Stimulated activated CD4-positive, alpha-beta T cell treated with anti-CD3 and anti-CD28 coated beads, Interleukin-12 subunit alpha, Interleukin-12 subunit beta, amount 100 ng/mL, for 4 hours (primary cell): ENCODE data around the gene GALNT17.
"Not testable (repeated sequence)": the region's sequence is repeated elsewhere in the genome, so short reads cannot be mapped to it uniquely, and the experiment has no call there.

Experiments used
- DNase-seq: peaks from one replicate; pipeline ENCODE4 v3.0.0-alpha.2; 2020

GALNT17 gene

GRCh38 chr7:71237945-71238344, 106.0 kb downstream of the GALNT17 start:
- DNase-seq: no peak

GRCh38 chr7:71238581-71239295, 106.8 kb downstream of the GALNT17 start:
- no peak for DNase-seq

GRCh38 chr7:71239586-71240268, 107.8 kb downstream of the GALNT17 start:
- no peak for DNase-seq

GRCh38 chr7:71243736-71244410, 111.9 kb downstream of the GALNT17 start:
- DNase-seq: no peak

DNA sequence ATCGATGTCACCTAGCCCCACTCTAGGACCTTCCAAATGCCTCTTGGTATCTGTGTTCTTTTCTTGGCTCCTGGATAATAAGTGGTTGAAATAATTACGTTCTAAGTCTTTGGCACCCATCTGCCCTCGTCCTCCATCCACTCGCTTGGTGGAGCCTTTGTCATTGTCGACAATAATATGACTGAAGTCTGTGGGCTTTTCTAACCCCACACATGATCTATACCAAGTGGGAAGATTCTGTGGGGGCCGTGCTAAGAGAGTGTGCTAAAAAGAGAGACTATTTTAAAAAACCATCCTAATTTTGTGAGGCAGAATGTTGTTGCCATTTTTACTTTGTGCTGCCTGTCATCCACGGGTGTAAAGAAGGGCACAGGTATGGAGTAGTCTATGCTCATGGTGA, 113.1 kb downstream of the GALNT17 start:
- no peak for DNase-seq

DNA sequence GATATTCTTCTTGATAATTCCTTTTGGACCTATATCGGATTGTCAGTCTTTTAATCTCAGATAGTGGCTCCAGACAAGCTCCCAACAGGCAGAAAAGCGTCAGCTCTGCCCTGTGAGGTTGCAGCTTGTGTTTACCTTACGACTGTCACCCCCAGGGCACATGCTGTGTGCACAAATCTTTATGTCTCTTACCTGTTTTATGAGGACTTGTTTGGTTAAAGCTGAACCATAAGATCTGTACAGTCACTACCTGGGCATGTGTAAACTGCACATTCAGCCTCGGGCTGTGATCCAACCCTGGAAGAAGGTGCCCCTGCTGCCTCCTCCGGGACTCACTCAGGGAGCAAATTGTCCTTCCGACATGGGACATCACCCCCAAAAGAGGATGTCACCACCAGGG, 119.8 kb downstream of the GALNT17 start:
- no peak for DNase-seq

DNA sequence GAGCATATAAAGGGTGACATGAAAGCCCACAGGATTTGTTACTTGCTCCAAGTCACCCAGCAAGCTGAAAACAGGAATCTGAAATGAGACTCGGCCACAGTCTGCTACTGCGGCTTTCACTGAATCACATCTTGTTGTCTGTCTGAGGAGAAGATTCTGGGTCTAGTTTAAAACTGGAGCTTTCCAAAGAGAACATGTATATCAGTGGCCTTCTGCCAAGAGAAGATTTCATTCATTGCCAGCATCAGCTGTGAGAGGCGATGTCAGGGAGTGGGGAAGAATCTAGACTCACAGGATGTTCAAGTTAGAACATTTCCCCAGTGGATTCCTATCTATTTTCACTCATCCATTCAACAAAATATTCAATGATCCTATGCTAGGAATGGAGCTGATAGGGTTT, 122.8 kb downstream of the GALNT17 start:
- DNase-seq: no peak

- no peak for DNase-seq
Measured at GRCh38 chr7:71255537-71256178, 123.7 kb downstream of the GALNT17 start.

DNA sequence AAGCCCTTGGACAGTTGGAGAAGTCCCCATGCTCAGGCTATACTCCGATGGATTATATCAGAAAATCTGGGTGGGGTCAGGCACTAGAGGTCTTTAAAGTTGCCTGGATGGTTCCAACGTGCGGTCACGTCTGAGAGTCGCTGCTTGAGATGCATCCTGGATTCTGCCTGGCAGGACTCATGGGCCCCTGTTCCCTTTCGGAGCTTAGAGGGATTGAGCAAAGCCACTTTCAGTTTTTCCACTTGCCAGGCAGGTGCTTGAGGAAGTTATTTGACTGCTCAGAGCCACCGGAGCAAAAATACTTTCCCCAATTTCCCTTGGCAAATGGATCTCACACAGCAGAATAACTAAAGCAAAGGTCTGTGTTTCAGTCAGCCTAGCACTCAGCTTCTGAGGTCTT, 129.1 kb downstream of the GALNT17 start:
- no peak for DNase-seq

DNA sequence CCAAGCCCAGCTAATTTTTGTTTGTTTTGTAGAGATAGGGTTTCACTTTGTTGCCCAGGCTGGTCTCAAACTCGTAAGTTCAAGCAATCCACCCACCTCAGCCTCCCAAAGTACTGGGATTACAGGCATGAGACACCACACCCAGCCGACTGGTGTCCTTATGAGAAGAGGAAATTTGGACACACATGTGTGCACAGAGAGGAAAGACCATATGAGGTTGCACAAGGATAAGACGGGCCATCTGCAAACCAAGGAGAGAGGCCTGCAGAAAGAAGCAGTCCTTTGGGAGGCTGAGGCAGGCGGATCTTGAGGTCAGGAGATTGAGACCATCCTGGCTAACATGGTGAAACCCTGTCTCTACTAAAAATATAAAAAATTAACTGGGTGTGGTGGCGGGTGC, 130.9 kb downstream of the GALNT17 start:
- not testable (repeated sequence) for DNase-seq

GRCh38 chr7:71264005-71264404, 132.1 kb downstream of the GALNT17 start:
- no peak for DNase-seq

GRCh38 chr7:71266912-71267311, 135.0 kb downstream of the GALNT17 start:
- no peak for DNase-seq

- no peak for DNase-seq
Measured at GRCh38 chr7:71267734-71268469, 136.0 kb downstream of the GALNT17 start.

- no peak for DNase-seq
Measured at GRCh38 chr7:71270558-71270957, 138.6 kb downstream of the GALNT17 start.

GRCh38 chr7:71271203-71271602, 139.3 kb downstream of the GALNT17 start:
- DNase-seq: no peak

- DNase-seq: no peak
Measured at GRCh38 chr7:71272509-71273490, 140.9 kb downstream of the GALNT17 start.

DNA sequence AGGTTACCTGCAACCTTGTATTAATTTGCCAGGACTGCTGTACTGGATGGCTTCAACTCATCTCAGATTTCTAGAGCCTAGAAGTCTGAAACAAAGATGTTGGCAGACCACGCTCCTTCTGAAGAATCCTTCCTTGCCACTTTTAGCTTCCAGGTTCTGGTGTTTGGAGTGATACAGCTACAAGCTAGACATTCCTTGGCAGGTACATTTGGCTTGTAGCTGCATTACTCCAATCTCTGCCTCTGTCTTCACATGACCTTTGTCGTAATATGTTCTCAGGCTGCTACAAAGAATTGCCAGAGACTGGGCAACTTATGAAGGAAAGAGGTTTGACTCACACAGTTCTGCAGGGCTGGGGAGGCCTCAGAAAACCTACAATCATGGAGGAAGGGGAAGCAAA, 146.3 kb downstream of the GALNT17 start:
- no peak for DNase-seq

- no peak for DNase-seq
Measured at GRCh38 chr7:71281261-71281660, 149.3 kb downstream of the GALNT17 start.

DNA sequence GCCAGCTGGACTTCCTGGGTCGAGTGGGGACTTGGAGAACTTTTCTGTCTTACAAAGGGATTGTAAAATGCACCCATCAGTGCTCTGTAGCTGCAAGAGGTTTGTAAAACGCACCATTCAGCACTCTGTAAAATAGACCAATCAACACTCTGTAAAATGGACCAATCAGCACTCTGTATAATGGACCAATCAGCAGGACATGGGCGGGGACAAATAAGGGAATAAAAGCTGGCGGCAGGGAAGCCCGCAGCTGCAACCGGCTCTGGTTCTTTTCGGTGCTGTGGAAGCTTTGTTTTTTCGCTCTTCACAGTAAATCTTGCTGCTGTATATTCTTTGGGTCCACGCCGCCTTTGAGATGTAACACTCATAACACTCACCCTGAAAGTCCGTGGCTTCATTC, 151.9 kb downstream of the GALNT17 start:
- no peak for DNase-seq

- DNase-seq: no peak
Measured at GRCh38 chr7:71285571-71286145, 153.7 kb downstream of the GALNT17 start.

- DNase-seq: no peak
Measured at GRCh38 chr7:71286336-71286735, 154.4 kb downstream of the GALNT17 start.
